HG03378 (cell line): ENCODE measurements around the gene REEP6.

ENCODE experiments used
- ATAC-seq: cut with Tn5 transposase; IDR thresholded peaks from one replicate; pipeline ENCODE4 v1.9.1; 2021; ENCODE audit warnings: mild to moderate bottlenecking, moderate library complexity; ENCODE audit not compliant: unreplicated experiment

REEP6 gene

DNA sequence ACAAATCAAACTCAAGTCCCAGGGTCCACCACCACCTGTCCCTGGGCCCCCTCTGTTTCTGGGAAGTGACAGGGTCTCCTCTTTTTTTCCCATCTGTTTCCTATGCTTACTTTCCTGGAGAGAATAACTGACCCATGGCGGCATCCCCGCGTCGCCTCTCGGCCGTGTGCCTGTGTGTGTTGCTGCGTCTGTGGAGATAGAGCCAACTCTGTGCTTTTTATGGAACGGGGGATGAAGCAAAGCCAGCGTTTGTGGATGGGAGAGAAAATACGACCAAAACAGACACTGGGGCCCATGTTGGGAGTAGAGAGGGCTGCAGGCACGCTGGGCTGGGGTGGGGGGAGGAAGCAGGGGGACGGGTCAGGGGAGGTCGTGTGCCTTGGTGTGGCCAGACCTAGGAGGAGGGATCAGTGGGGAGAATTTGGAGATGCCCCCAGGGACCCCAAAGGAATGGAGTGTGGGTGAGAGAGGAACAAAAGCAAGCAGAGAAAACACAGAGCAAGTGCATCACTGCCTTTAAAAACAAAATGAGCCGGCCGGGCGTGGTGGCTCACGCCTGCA lies 49.5 kb downstream of the REEP6 start:
- no peak for ATAC-seq
